Measurements from ENCODE around the gene MAST3. TPM values are rescaled to one million over a fixed set of nuclear protein-coding genes. Genes with fewer than 3 reads are reported as not detected.

MAST3 gene
- polyA plus RNA-seq, 1 donor from 2014 or later: 2.3 TPM

DNA sequence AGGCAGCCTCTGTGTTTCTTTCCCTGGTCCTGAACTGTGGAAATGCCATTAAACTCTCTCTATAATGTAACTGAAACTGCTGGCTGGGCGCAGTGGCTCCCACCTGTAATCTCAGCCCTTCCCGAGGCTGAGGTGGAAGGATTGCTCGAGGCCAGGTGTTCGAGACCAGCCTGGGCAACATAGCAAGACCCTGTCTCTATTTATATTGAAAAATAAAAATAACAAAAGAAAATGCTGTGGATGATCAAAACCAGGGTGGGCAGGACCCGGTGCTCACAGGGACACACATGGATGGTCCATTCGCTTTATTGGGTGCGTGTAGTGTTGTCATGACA lies 98.9 kb downstream of the MAST3 start:
- Histone ChIP-seq H3K4me3 (ENCODE audit: low read length) (no peak overlapping the region), H3K9ac (ENCODE audit: low read length) (no peak overlapping the region), H3K9me3 (ENCODE audit: low read length) (no peaks in the 10 kb centered on the region), H3K9me2 (ENCODE audit: insufficient read depth, low read length) (no peaks in the 10 kb centered on the region), H2AFZ (ENCODE audit: low read depth, low read length) (no peak overlapping the region), H3K27me3 (ENCODE audit: insufficient read depth, low read depth, low read length) (no peaks in the 10 kb centered on the region), H4K20me1 (ENCODE audit: insufficient read depth) (no peaks in the 10 kb centered on the region), H3K4me2 (ENCODE audit: low read length) (no peak overlapping the region), H3K79me2 (replicated peaks; ENCODE audit: insufficient read depth, low read length) (no peaks in the 10 kb centered on the region), H3K27ac (ENCODE audit: low read length) (no peak overlapping the region), H3K36me3 (ENCODE audit: insufficient read depth, low read length) (no peaks in the 10 kb centered on the region), H3F3A (ENCODE audit: insufficient read depth, low read length, poor library complexity, severe bottlenecking) (no peaks in the 10 kb centered on the region)
- TF ChIP-seq EP300 (conservative IDR thresholded peaks at IDR 0.05; ENCODE audit: poor library complexity, severe bottlenecking): no peak
- no peak for TF ChIP-seq EZH2 (IDR thresholded peaks at IDR 0.05; ENCODE audit: borderline replicate concordance, insufficient read depth, low read length, poor library complexity, severe bottlenecking)
- TF ChIP-seq TAF1 (IDR thresholded peaks at IDR 0.05; ENCODE audit: low read depth): no peak
- TF ChIP-seq CTCF (IDR thresholded peaks at IDR 0.05; ENCODE audit: poor library complexity, severe bottlenecking): no peak
- no peak for TF ChIP-seq POLR2AphosphoS5 (IDR thresholded peaks at IDR 0.05)
- TF ChIP-seq MXI1 (conservative IDR thresholded peaks at IDR 0.05; ENCODE audit: poor library complexity, severe bottlenecking): no peak
- TF ChIP-seq, protein P1, sequence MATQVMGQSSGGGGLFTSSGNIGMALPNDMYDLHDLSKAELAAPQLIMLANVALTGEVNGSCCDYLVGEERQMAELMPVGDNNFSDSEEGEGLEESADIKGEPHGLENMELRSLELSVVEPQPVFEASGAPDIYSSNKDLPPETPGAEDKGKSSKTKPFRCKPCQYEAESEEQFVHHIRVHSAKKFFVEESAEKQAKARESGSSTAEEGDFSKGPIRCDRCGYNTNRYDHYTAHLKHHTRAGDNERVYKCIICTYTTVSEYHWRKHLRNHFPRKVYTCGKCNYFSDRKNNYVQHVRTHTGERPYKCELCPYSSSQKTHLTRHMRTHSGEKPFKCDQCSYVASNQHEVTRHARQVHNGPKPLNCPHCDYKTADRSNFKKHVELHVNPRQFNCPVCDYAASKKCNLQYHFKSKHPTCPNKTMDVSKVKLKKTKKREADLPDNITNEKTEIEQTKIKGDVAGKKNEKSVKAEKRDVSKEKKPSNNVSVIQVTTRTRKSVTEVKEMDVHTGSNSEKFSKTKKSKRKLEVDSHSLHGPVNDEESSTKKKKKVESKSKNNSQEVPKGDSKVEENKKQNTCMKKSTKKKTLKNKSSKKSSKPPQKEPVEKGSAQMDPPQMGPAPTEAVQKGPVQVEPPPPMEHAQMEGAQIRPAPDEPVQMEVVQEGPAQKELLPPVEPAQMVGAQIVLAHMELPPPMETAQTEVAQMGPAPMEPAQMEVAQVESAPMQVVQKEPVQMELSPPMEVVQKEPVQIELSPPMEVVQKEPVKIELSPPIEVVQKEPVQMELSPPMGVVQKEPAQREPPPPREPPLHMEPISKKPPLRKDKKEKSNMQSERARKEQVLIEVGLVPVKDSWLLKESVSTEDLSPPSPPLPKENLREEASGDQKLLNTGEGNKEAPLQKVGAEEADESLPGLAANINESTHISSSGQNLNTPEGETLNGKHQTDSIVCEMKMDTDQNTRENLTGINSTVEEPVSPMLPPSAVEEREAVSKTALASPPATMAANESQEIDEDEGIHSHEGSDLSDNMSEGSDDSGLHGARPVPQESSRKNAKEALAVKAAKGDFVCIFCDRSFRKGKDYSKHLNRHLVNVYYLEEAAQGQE (IDR thresholded peaks at IDR 0.05; ENCODE audit: borderline replicate concordance): no peak
- no peak for TF ChIP-seq RAD21 (conservative IDR thresholded peaks at IDR 0.05)
- TF ChIP-seq SMC3 (conservative IDR thresholded peaks at IDR 0.05; ENCODE audit: poor library complexity): no peak

- no peaks in the 10 kb centered on the region for H3F3A ChIP-seq (ENCODE audit: insufficient read depth, low read length, poor library complexity, severe bottlenecking)
- no peaks in the 10 kb centered on the region for H3K9me3 ChIP-seq (ENCODE audit: low read length)
- no peak overlapping the region for H3K9ac ChIP-seq (ENCODE audit: low read length)
- no peaks in the 10 kb centered on the region for H4K20me1 ChIP-seq (ENCODE audit: insufficient read depth)
- no peak overlapping the region for H3K27ac ChIP-seq (ENCODE audit: low read length)
- H3K4me3 ChIP-seq (ENCODE audit: low read length): no peak overlapping the region
- H3K79me2 ChIP-seq (replicated peaks; ENCODE audit: insufficient read depth, low read length): peaks cover 8% of the 10 kb centered on the region
- no peak for TF ChIP-seq MXI1 (conservative IDR thresholded peaks at IDR 0.05; ENCODE audit: poor library complexity, severe bottlenecking)
- no peak for TF ChIP-seq CTCF (IDR thresholded peaks at IDR 0.05; ENCODE audit: poor library complexity, severe bottlenecking)
- TF ChIP-seq SMC3 (conservative IDR thresholded peaks at IDR 0.05; ENCODE audit: poor library complexity): no peak
- TF ChIP-seq EZH2 (IDR thresholded peaks at IDR 0.05; ENCODE audit: borderline replicate concordance, insufficient read depth, low read length, poor library complexity, severe bottlenecking): no peak
- TF ChIP-seq, protein P1 (IDR thresholded peaks at IDR 0.05; ENCODE audit: borderline replicate concordance): no peak
- no peak for TF ChIP-seq POLR2AphosphoS5 (IDR thresholded peaks at IDR 0.05)
- H3K36me3 ChIP-seq (ENCODE audit: insufficient read depth, low read length): no peaks in the 10 kb centered on the region
- no peaks in the 10 kb centered on the region for H3K27me3 ChIP-seq (ENCODE audit: insufficient read depth, low read depth, low read length)
- no peaks in the 10 kb centered on the region for H3K9me2 ChIP-seq (ENCODE audit: insufficient read depth, low read length)
- H3K4me2 ChIP-seq (ENCODE audit: low read length): no peak overlapping the region
- H2AFZ ChIP-seq (ENCODE audit: low read depth, low read length): no peak overlapping the region
Observed at GRCh38 chr19:18197306-18197705, 99.7 kb downstream of the MAST3 start.
